Suprapubic skin (tissue), 4 donors: ENCODE data around the gene SAMD4B. TPM values are rescaled to one million over a fixed set of nuclear protein-coding genes. Genes with fewer than 3 reads are reported as not detected.

Experiments
- DNase-seq, 2 donors: peaks; one replicate each; pipeline ENCODE4 v3.0.0-alpha.2; 2019; ENCODE audit warnings: low spot score in 2 of 2
- H3K27ac ChIP-seq: fragments of 200-600 bp; sonication (generic); one replicate; pipeline ENCODE4 v1.5.1; 2019
- H3K27me3 ChIP-seq: fragments of 200-600 bp; sonication (generic); one replicate; pipeline ENCODE4 v1.5.1; 2019
- H3K36me3 ChIP-seq: fragments of 200-600 bp; sonication (generic); one replicate; pipeline ENCODE4 v1.5.1; 2019
- H3K4me1 ChIP-seq: fragments of 200-600 bp; sonication (generic); one replicate; pipeline ENCODE4 v1.5.1; 2019
- H3K4me3 ChIP-seq: fragments of 200-600 bp; sonication (generic); one replicate; pipeline ENCODE4 v1.5.1; 2019; ENCODE audit warnings: mild to moderate bottlenecking
- H3K9me3 ChIP-seq: fragments of 200-600 bp; sonication (generic); one replicate; pipeline ENCODE4 v1.5.1; 2019
- CTCF ChIP-seq, 2 donors: fragments of 200-600 bp in 1 of 2; fragments of 450-650 bp in 1 of 2; sonication (generic) in 1 of 2; IDR thresholded peaks; one replicate each; pipeline ENCODE4 v1.5.1; 2016 to 2019; ENCODE audit warnings: antibody characterized with exemption in 2 of 2, mild to moderate bottlenecking in 1 of 2, moderate library complexity in 1 of 2
- EP300 ChIP-seq: sonication (generic); formaldehyde crosslinking; IDR thresholded peaks from one replicate; pipeline ENCODE4 v1.6.1; 2017; ENCODE audit warnings: antibody characterized with exemption
- POLR2A ChIP-seq, 2 donors: fragments of 450-650 bp; IDR thresholded peaks; one replicate each; pipeline ENCODE4 v1.6.1; 2017; ENCODE audit warnings: antibody characterized with exemption in 2 of 2, mild to moderate bottlenecking in 2 of 2, moderate library complexity in 2 of 2
- POLR2AphosphoS5 ChIP-seq, 3 donors: sonication (generic); formaldehyde crosslinking; IDR thresholded peaks; one replicate each; pipeline ENCODE4 v1.6.1; 2017; ENCODE audit warnings: antibody characterized with exemption in 3 of 3
- WGBS: methylation state at CpG from one replicate; pipeline ENCODE4 v1.1.5; 2018; 5-methylcytosine and 5-hydroxymethylcytosine counted together
- total RNA-seq, 4 donors: library from RNA; depleted of rRNA; stranded (reverse); fragments of >200 nt; gene quantifications; one replicate each; pipeline ENCODE4 v1.1.0, GENCODE V29; 2016

Gene SAMD4B
- total RNA-seq, 4 donors from 2014 or later, result 104 to 166 (median 113) TPM

GRCh38 chr19:39314016-39314728 is 28.0 kb upstream of the SAMD4B start:
- TF ChIP-seq CTCF (IDR thresholded peaks at IDR 0.05), result no peak
- no peak for TF ChIP-seq EP300
- no peak for TF ChIP-seq POLR2A (IDR thresholded peaks at IDR 0.05)
- no peak for TF ChIP-seq POLR2AphosphoS5 (IDR thresholded peaks at IDR 0.05)
- WGBS, result 95% methylated on average over 38 of the region's 64 CpGs
- Histone ChIP-seq H3K27ac (no peak overlapping the region), H3K27me3 (no peaks in the 10 kb centered on the region), H3K36me3 (peaks cover 19% of the 10 kb centered on the region), H3K4me3 (no peak overlapping the region), H3K9me3 (no peaks in the 10 kb centered on the region), H3K4me1 (no peaks in the 10 kb centered on the region)
- DNase-seq, result no peak

DNA sequence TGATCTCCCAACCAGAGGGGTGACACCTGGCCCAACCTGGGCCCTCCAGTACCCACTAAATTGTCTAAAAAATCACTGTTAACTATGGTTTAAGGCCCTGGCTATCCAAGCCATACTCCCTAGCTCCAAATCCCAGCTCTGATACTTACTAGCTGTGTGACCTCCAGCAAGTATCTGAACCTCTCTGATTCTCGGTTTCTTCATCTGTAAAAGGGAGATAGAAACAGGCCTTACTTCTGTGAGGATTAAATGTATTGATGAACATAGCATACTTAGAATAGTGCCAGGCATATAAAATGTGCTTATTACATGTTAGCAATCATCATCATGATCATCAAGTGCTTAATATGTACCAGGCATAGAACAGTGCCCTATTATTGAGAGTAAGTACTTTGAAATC is 26.3 kb upstream of the SAMD4B start:
- WGBS, result 79% methylated on average over 1 of the region's 1 CpG
- no peak for TF ChIP-seq CTCF (IDR thresholded peaks at IDR 0.05)
- TF ChIP-seq POLR2A (IDR thresholded peaks at IDR 0.05), result no peak
- H3K4me3 ChIP-seq, result no peak overlapping the region
- H3K27me3 ChIP-seq, result peaks cover 4% of the 10 kb centered on the region
- H3K36me3 ChIP-seq, result peaks cover 19% of the 10 kb centered on the region
- DNase-seq, result no peak
- H3K4me1 ChIP-seq, result peaks cover 8% of the 10 kb centered on the region
- no peak overlapping the region for H3K27ac ChIP-seq
- no peaks in the 10 kb centered on the region for H3K9me3 ChIP-seq

- 80% methylated on average over 12 of the region's 12 CpGs for WGBS
- Histone ChIP-seq H3K36me3 (peaks cover 19% of the 10 kb centered on the region), H3K9me3 (no peaks in the 10 kb centered on the region), H3K27ac (no peak overlapping the region), H3K27me3 (peaks cover 4% of the 10 kb centered on the region), H3K4me3 (no peak overlapping the region), H3K4me1 (peaks cover 11% of the 10 kb centered on the region)
- TF ChIP-seq POLR2AphosphoS5 (IDR thresholded peaks at IDR 0.05) (no peak), POLR2A (IDR thresholded peaks at IDR 0.05) (no peak), EP300 (no peak), CTCF (IDR thresholded peaks at IDR 0.05) (no peak)
- DNase-seq, result no peak
Measured at GRCh38 chr19:39316627-39317321, 25.4 kb upstream of the SAMD4B start.

DNA sequence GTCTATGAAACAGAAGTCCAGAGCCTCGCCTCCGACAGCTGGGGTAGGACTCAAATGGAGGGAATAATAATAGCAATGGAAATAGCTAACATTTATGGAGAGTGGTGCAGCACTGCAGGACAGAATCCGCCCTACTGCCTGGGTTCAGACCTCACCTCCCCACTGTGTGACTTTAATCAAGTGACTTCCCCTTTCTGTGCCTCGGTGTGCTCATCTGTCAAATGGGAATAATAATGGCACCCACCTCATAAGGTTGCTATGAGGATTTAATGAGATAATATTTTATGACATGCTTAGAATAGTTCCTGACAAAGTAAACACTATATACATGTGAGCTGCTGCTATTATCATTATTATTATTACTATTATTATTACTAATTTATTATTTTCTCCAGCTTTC is 24.7 kb upstream of the SAMD4B start:
- WGBS, result 86% methylated on average over 4 of the region's 4 CpGs
- DNase-seq, result no peak
- H3K36me3 ChIP-seq, result peaks cover 19% of the 10 kb centered on the region
- peaks cover 11% of the 10 kb centered on the region for H3K4me1 ChIP-seq
- H3K27me3 ChIP-seq, result peaks cover 4% of the 10 kb centered on the region
- H3K4me3 ChIP-seq, result no peak overlapping the region
- no peaks in the 10 kb centered on the region for H3K9me3 ChIP-seq
- H3K27ac ChIP-seq, result no peak overlapping the region
- no peak for TF ChIP-seq POLR2A (IDR thresholded peaks at IDR 0.05)
- no peak for TF ChIP-seq POLR2AphosphoS5 (IDR thresholded peaks at IDR 0.05)
- no peak for TF ChIP-seq CTCF (IDR thresholded peaks at IDR 0.05)
- TF ChIP-seq EP300, result no peak

GRCh38 chr19:39318071-39318470 is 24.1 kb upstream of the SAMD4B start:
- H3K27ac ChIP-seq, result no peak overlapping the region
- 90% methylated on average over 5 of the region's 5 CpGs for WGBS
- no peaks in the 10 kb centered on the region for H3K9me3 ChIP-seq
- H3K4me3 ChIP-seq, result no peak overlapping the region
- H3K36me3 ChIP-seq, result peaks cover 19% of the 10 kb centered on the region
- no peak for DNase-seq
- TF ChIP-seq CTCF (IDR thresholded peaks at IDR 0.05), result no peak
- TF ChIP-seq EP300, result no peak
- no peak for TF ChIP-seq POLR2A (IDR thresholded peaks at IDR 0.05)
- TF ChIP-seq POLR2AphosphoS5 (IDR thresholded peaks at IDR 0.05), result no peak
- H3K4me1 ChIP-seq, result peaks cover 11% of the 10 kb centered on the region
- peaks cover 4% of the 10 kb centered on the region for H3K27me3 ChIP-seq
